Liver (tissue), 9 donors: ENCODE results near the gene GARIN5A. TPM values are rescaled to one million over a fixed set of nuclear protein-coding genes. Genes with fewer than 3 reads are reported as not detected.

Experiments
- DNase-seq: peaks from one replicate; pipeline ENCODE4 v3.0.0-alpha.2; 2017; ENCODE audit warnings: low spot score
- H3K27ac ChIP-seq, 2 donors: one replicate each; pipeline ENCODE4 v1.7.0; 2013; ENCODE audit warnings: inconsistent platforms in 2 of 2, low read length in 2 of 2, control low read depth in 1 of 2, low read depth in 1 of 2, mild to moderate bottlenecking in 1 of 2
- H3K27me3 ChIP-seq, 4 donors: one replicate each; pipeline versions ENCODE4 v1.6.1 to v1.7.0; 2013; ENCODE audit warnings: low read length in 3 of 4, inconsistent platforms in 1 of 4, mild to moderate bottlenecking in 1 of 4, moderate library complexity in 1 of 4; ENCODE audit not compliant: control insufficient read depth in 4 of 4, insufficient read depth in 4 of 4
- H3K36me3 ChIP-seq, 4 donors: one replicate each; pipeline versions ENCODE4 v1.6.1 to v1.7.0; 2013; ENCODE audit warnings: low read length in 3 of 4, mild to moderate bottlenecking in 3 of 4, low read depth in 1 of 4, moderate library complexity in 1 of 4; ENCODE audit not compliant: control insufficient read depth in 4 of 4, insufficient read depth in 3 of 4
- H3K4me1 ChIP-seq, 4 donors: one replicate each; pipeline versions ENCODE4 v1.6.1 to v1.7.0; 2013; ENCODE audit warnings: low read length in 3 of 4, mild to moderate bottlenecking in 3 of 4, moderate library complexity in 1 of 4; ENCODE audit not compliant: control insufficient read depth in 4 of 4, insufficient read depth in 4 of 4
- H3K4me3 ChIP-seq, 3 donors: one replicate each; pipeline versions ENCODE4 v1.6.1 to v1.7.0; 2013; ENCODE audit warnings: low read length in 3 of 3, control low read depth in 1 of 3, low read depth in 1 of 3, mild to moderate bottlenecking in 1 of 3
- H3K9ac ChIP-seq, 2 donors: one replicate each; pipeline ENCODE4 v1.7.0; 2013; ENCODE audit warnings: low read length in 2 of 2, mild to moderate bottlenecking in 2 of 2, moderate library complexity in 2 of 2, control low read depth in 1 of 2, low read depth in 1 of 2
- H3K9me3 ChIP-seq, 4 donors: one replicate each; pipeline versions ENCODE4 v1.6.1 to v1.7.0; 2013; ENCODE audit warnings: low read length in 3 of 4; ENCODE audit not compliant: control insufficient read depth in 4 of 4
- EGR1 ChIP-seq, 2 donors: IDR thresholded peaks; 2 replicates each; pipeline ENCODE4 v1.6.1; 2016 to 2018; ENCODE audit warnings: antibody characterized with exemption in 2 of 2, low read depth in 2 of 2
- FOXA1 ChIP-seq: IDR thresholded peaks from 2 replicates; pipeline ENCODE4 v1.6.1; 2016; ENCODE audit warnings: antibody characterized with exemption
- FOXA2 ChIP-seq: IDR thresholded peaks from 2 replicates; pipeline ENCODE4 v1.6.1; 2016; ENCODE audit warnings: antibody characterized with exemption
- GABPA ChIP-seq, 2 donors: IDR thresholded peaks in 1 of 2; conservative IDR thresholded peaks in 1 of 2; 2 replicates each; pipeline ENCODE4 v1.6.1; 2016; ENCODE audit warnings: antibody characterized with exemption in 2 of 2, mild to moderate bottlenecking in 1 of 2, moderate library complexity in 1 of 2
- HNF4A ChIP-seq, 2 donors: conservative IDR thresholded peaks; 2 replicates each; pipeline ENCODE4 v1.6.1; 2016; ENCODE audit warnings: antibody characterized with exemption in 2 of 2, mild to moderate bottlenecking in 2 of 2
- HNF4G ChIP-seq: IDR thresholded peaks from 2 replicates; pipeline ENCODE4 v1.6.1; 2016; ENCODE audit warnings: antibody characterized with exemption
- JUND ChIP-seq, 2 donors: IDR thresholded peaks; 2 replicates each; pipeline ENCODE4 v1.6.1; 2016; ENCODE audit warnings: antibody characterized with exemption in 2 of 2
- NR2F2 ChIP-seq: IDR thresholded peaks from 2 replicates; pipeline ENCODE4 v1.6.1; 2016; ENCODE audit warnings: antibody characterized with exemption
- RAD21 ChIP-seq, 2 donors: IDR thresholded peaks; 2 replicates each; pipeline ENCODE4 v1.6.1; 2016; ENCODE audit warnings: antibody characterized with exemption in 2 of 2, mild to moderate bottlenecking in 2 of 2
- SP1 ChIP-seq: IDR thresholded peaks from 2 replicates; pipeline ENCODE4 v1.6.1; 2018; ENCODE audit warnings: antibody characterized with exemption, mild to moderate bottlenecking
- TAF1 ChIP-seq: conservative IDR thresholded peaks from 2 replicates; pipeline ENCODE4 v1.6.1; 2016; ENCODE audit warnings: antibody characterized with exemption, mild to moderate bottlenecking
- YY1 ChIP-seq: IDR thresholded peaks from 2 replicates; pipeline ENCODE4 v1.6.1; 2016; ENCODE audit warnings: antibody characterized with exemption, mild to moderate bottlenecking
- WGBS: extraction: QIAGEN DNeasy Blood & Tissue Kit; methylation state at CpG from one replicate; pipeline ENCODE4 v1.1.7; 2013; 5-methylcytosine and 5-hydroxymethylcytosine counted together
- polyA plus RNA-seq, 2 donors: library from polyadenylated mRNA; stranded (reverse) in 1 of 2; unstranded in 1 of 2; fragments of 200-250 nt in 1 of 2; fragments of >200 nt in 1 of 2; fragmentation: Nextera tagmentation in 1 of 2; extraction: Ambion mirVana in 1 of 2; gene quantifications; one replicate each; pipeline versions ENCODE4 v1.2.1 to v1.2.3, GENCODE V29; 2013 to 2015
- total RNA-seq, 2 donors: library from RNA; depleted of rRNA; stranded (reverse); fragments of >200 nt; gene quantifications; one replicate each; pipeline ENCODE4 v1.2.3, GENCODE V29; 2014
- TF ChIP-seq, protein P1 (sequence below): fragments of 150-350 bp; IDR thresholded peaks from 2 replicates; pipeline ENCODE4 v1.5.1; 2017; ENCODE audit warnings: improper control_type of control experiment, low read depth, low read length; ENCODE audit not compliant: missing input control
- TF ChIP-seq, protein P2 (sequence below): IDR thresholded peaks from 2 replicates; pipeline ENCODE4 v1.6.1; 2016; ENCODE audit warnings: antibody characterized with exemption
- TF ChIP-seq, protein P3 (sequence below): IDR thresholded peaks from 2 replicates; pipeline ENCODE4 v1.6.1; 2016; ENCODE audit warnings: antibody characterized with exemption
- TF ChIP-seq, protein P4 (sequence below): IDR thresholded peaks from 2 replicates; pipeline ENCODE4 v1.6.1; 2016; ENCODE audit warnings: antibody characterized with exemption
- TF ChIP-seq, protein P5 (sequence below): IDR thresholded peaks from 2 replicates; pipeline ENCODE4 v1.6.1; 2016; ENCODE audit warnings: antibody characterized with exemption, mild to moderate bottlenecking
- donor health status: healthy.
- donor health status: healthy.
- donor health status: healthy.
- donor health status: healthy.
- donor health status: healthy.

GARIN5A gene
- total and polyA plus RNA-seq, 4 donors, result 0.42 to 1.7 (median 1.1) TPM

DNA sequence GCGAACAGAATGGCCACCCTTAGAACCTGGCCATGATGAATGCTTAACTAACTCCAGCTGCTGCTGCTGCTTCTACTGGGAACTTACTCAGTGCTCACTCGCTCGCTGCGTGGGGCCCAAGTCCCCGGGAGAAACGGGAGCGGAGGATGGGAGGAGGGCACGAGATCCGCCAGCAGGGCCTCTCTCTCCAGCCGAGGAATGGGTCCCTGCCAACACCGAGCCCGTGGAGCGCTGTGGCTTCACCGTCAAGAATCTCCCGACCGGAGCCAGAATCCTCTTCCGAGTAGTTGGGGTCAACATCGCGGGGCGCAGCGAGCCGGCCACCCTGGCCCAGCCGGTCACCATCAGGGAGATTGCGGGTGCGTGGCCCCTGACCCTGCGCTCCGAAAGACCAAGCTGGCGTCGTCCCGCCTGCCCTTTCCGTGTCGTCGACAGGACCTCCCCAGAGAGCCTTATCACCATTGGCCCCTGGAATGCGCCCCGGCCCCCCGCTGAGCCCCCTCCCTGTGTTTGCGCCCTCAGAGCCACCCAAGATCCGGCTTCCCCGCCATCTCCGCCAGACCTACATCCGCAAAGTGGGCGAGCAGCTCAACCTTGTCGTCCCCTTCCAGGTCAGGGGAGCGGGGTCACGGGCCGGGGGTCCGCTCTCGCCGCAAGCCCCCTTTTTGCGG lies 18.1 kb downstream of the GARIN5A start:
- DNase-seq, result no peak
- TF ChIP-seq RAD21 (IDR thresholded peaks at IDR 0.05) (no peak), EGR1 (IDR thresholded peaks at IDR 0.05; ENCODE audit: low read depth in 2 of 2) (no peak), YY1 (no peak), SP1 (no peak), NR2F2 (no peak), FOXA2 (no peak), HNF4A (conservative IDR thresholded peaks at IDR 0.05) (no peak)
- TF ChIP-seq, protein P1, sequence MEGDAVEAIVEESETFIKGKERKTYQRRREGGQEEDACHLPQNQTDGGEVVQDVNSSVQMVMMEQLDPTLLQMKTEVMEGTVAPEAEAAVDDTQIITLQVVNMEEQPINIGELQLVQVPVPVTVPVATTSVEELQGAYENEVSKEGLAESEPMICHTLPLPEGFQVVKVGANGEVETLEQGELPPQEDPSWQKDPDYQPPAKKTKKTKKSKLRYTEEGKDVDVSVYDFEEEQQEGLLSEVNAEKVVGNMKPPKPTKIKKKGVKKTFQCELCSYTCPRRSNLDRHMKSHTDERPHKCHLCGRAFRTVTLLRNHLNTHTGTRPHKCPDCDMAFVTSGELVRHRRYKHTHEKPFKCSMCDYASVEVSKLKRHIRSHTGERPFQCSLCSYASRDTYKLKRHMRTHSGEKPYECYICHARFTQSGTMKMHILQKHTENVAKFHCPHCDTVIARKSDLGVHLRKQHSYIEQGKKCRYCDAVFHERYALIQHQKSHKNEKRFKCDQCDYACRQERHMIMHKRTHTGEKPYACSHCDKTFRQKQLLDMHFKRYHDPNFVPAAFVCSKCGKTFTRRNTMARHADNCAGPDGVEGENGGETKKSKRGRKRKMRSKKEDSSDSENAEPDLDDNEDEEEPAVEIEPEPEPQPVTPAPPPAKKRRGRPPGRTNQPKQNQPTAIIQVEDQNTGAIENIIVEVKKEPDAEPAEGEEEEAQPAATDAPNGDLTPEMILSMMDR, result no peak
- TF ChIP-seq, protein P2, sequence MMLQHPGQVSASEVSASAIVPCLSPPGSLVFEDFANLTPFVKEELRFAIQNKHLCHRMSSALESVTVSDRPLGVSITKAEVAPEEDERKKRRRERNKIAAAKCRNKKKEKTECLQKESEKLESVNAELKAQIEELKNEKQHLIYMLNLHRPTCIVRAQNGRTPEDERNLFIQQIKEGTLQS, result no peak
- H3K9me3 ChIP-seq, result no peaks in the 10 kb centered on the region
- H3K4me3 ChIP-seq, result no peak overlapping the region
- H3K9ac ChIP-seq, result no peak overlapping the region
- WGBS, result 32% methylated on average over 50 of the region's 50 CpGs
- H3K36me3 ChIP-seq, result no peaks in the 10 kb centered on the region
- H3K27ac ChIP-seq, result no peak overlapping the region
- H3K27me3 ChIP-seq, result peaks cover 0 to 2% (median 0%) of the 10 kb centered on the region in 4 donors
- no peaks in the 10 kb centered on the region for H3K4me1 ChIP-seq

DNA sequence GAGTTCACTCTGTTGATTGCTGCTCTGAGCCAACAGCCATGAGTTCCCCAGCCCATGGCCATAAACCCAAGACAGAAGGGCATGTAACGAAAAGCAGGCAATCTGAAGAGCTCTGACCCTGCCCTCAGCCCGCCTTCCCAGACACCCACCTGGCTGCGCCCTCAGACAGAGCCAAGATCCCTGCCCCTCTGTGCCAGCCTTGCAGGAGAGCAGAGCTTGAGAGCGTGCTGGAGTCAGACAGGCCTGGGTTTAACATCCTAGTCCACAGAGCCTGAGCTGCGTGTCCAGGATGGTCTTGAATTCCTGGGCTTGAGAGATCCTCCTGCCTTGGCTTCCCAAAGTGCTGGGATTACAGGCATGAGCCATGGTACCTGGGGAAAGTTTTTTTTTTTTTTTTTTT lies 19.3 kb downstream of the GARIN5A start:
- H3K4me1 ChIP-seq, result no peaks in the 10 kb centered on the region
- no peak for DNase-seq
- H3K9me3 ChIP-seq, result no peaks in the 10 kb centered on the region
- H3K4me3 ChIP-seq, result no peak overlapping the region
- WGBS, result 85% methylated on average over 5 of the region's 5 CpGs
- H3K27me3 ChIP-seq, result peaks cover 0 to 2% (median 0%) of the 10 kb centered on the region in 4 donors
- H3K9ac ChIP-seq, result no peak overlapping the region
- TF ChIP-seq GABPA (IDR thresholded peaks at IDR 0.05 in 1 of 2, conservative IDR thresholded peaks at IDR 0.05 in 1 of 2) (no peak), JUND (IDR thresholded peaks at IDR 0.05) (no peak), HNF4G (no peak), TAF1 (no peak), FOXA1 (no peak), YY1 (no peak), SP1 (no peak), EGR1 (IDR thresholded peaks at IDR 0.05; ENCODE audit: low read depth in 2 of 2) (no peak)
- TF ChIP-seq, protein P3, sequence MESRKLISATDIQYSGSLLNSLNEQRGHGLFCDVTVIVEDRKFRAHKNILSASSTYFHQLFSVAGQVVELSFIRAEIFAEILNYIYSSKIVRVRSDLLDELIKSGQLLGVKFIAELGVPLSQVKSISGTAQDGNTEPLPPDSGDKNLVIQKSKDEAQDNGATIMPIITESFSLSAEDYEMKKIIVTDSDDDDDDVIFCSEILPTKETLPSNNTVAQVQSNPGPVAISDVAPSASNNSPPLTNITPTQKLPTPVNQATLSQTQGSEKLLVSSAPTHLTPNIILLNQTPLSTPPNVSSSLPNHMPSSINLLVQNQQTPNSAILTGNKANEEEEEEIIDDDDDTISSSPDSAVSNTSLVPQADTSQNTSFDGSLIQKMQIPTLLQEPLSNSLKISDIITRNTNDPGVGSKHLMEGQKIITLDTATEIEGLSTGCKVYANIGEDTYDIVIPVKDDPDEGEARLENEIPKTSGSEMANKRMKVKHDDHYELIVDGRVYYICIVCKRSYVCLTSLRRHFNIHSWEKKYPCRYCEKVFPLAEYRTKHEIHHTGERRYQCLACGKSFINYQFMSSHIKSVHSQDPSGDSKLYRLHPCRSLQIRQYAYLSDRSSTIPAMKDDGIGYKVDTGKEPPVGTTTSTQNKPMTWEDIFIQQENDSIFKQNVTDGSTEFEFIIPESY, result no peak
- TF ChIP-seq, protein P4, sequence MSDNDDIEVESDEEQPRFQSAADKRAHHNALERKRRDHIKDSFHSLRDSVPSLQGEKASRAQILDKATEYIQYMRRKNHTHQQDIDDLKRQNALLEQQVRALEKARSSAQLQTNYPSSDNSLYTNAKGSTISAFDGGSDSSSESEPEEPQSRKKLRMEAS, result no peak
- TF ChIP-seq, protein P1, result no peak
- TF ChIP-seq, protein P5, sequence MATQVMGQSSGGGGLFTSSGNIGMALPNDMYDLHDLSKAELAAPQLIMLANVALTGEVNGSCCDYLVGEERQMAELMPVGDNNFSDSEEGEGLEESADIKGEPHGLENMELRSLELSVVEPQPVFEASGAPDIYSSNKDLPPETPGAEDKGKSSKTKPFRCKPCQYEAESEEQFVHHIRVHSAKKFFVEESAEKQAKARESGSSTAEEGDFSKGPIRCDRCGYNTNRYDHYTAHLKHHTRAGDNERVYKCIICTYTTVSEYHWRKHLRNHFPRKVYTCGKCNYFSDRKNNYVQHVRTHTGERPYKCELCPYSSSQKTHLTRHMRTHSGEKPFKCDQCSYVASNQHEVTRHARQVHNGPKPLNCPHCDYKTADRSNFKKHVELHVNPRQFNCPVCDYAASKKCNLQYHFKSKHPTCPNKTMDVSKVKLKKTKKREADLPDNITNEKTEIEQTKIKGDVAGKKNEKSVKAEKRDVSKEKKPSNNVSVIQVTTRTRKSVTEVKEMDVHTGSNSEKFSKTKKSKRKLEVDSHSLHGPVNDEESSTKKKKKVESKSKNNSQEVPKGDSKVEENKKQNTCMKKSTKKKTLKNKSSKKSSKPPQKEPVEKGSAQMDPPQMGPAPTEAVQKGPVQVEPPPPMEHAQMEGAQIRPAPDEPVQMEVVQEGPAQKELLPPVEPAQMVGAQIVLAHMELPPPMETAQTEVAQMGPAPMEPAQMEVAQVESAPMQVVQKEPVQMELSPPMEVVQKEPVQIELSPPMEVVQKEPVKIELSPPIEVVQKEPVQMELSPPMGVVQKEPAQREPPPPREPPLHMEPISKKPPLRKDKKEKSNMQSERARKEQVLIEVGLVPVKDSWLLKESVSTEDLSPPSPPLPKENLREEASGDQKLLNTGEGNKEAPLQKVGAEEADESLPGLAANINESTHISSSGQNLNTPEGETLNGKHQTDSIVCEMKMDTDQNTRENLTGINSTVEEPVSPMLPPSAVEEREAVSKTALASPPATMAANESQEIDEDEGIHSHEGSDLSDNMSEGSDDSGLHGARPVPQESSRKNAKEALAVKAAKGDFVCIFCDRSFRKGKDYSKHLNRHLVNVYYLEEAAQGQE, result no peak
- no peak overlapping the region for H3K27ac ChIP-seq
- no peaks in the 10 kb centered on the region for H3K36me3 ChIP-seq
